ENCODE data around the gene GTPBP3. TPM values are rescaled to one million over a fixed set of nuclear protein-coding genes. Genes with fewer than 3 reads are reported as not detected.

The GTPBP3 gene
- total RNA-seq, 1 experiment from 2014 or later = 16.8 TPM

- no peak for DNase-seq (ENCODE audit: low read depth)
These were observed 9.5 kb upstream of the GTPBP3 start for GRCh38 chr19:17327654-17328516.

GRCh38 chr19:17328517-17329365, 8.6 kb upstream of the GTPBP3 start:
- DNase-seq (ENCODE audit: low read depth) = no peak

GRCh38 chr19:17329366-17330261, 7.7 kb upstream of the GTPBP3 start:
- no peak for DNase-seq (ENCODE audit: low read depth)

GRCh38 chr19:17330262-17331044, 6.9 kb upstream of the GTPBP3 start:
- no peak for DNase-seq (ENCODE audit: low read depth)

GRCh38 chr19:17331045-17331558, 6.3 kb upstream of the GTPBP3 start:
- DNase-seq (ENCODE audit: low read depth) = no peak

- no peak for DNase-seq (ENCODE audit: low read depth)
These were observed 5.0 kb upstream of the GTPBP3 start for GRCh38 chr19:17332360-17332676.

- DNase-seq (ENCODE audit: low read depth) = peak; percentile 56
These were observed 4.4 kb upstream of the GTPBP3 start for GRCh38 chr19:17332677-17333581.

GRCh38 chr19:17333611-17334413, 3.5 kb upstream of the GTPBP3 start:
- DNase-seq (ENCODE audit: low read depth) = peak; percentile 95

GRCh38 chr19:17334414-17335409, 2.6 kb upstream of the GTPBP3 start, which contains the start of gene ANO8:
Gene ANO8 (minus strand): TSS chr19:17334855. CDS start chr19:17334670, 185 bp downstream.
- DNase-seq (ENCODE audit: low read depth) = peak; percentile 97

- DNase-seq (ENCODE audit: low read depth) = no peak
These were observed 1.8 kb upstream of the GTPBP3 start for GRCh38 chr19:17335575-17335974.

- DNase-seq (ENCODE audit: low read depth) = no peak
These were observed 501 bp downstream of the GTPBP3 start for GRCh38 chr19:17337675-17338432.

- DNase-seq (ENCODE audit: low read depth) = no peak
These were observed 1.2 kb downstream of the GTPBP3 start for GRCh38 chr19:17338433-17339078.

GRCh38 chr19:17339088-17339741, 1.9 kb downstream of the GTPBP3 start:
- DNase-seq (ENCODE audit: low read depth) = no peak

- DNase-seq (ENCODE audit: low read depth) = no peak
These were observed 3.0 kb downstream of the GTPBP3 start for GRCh38 chr19:17340302-17340870.

GRCh38 chr19:17340871-17341357, 3.6 kb downstream of the GTPBP3 start:
- DNase-seq (ENCODE audit: low read depth) = no peak

Measured in M059J (cell line).